NT2/D1 (cell line): ENCODE data around the gene KIAA1217.

Experiments
- DNase-seq: peaks from one replicate; pipeline ENCODE4 v3.0.0-alpha.2; 2011; ENCODE audit warnings: low read depth, low spot score
- H3K27me3 ChIP-seq: 2 replicates; pipeline ENCODE4 v1.6.0; 2011; ENCODE audit warnings: mild to moderate bottlenecking; ENCODE audit not compliant: insufficient read length, insufficient read depth
- H3K36me3 ChIP-seq: 2 replicates; pipeline ENCODE4 v1.6.1; 2011; ENCODE audit warnings: mild to moderate bottlenecking, low read length, mixed read lengths; ENCODE audit not compliant: insufficient read depth, insufficient read length
- H3K4me1 ChIP-seq: 2 replicates; pipeline ENCODE4 v1.5.1; 2011; ENCODE audit not compliant: insufficient read depth, insufficient read length
- H3K4me3 ChIP-seq: 2 replicates; pipeline ENCODE4 v1.5.1; 2011; ENCODE audit warnings: low read depth; ENCODE audit not compliant: insufficient read length
- H3K9ac ChIP-seq: 2 replicates; pipeline ENCODE4 v1.6.0; 2011; ENCODE audit warnings: low read depth; ENCODE audit not compliant: insufficient read length
- H3K9me3 ChIP-seq: 2 replicates; pipeline ENCODE4 v1.5.1; 2011; ENCODE audit warnings: mild to moderate bottlenecking, low read length; ENCODE audit not compliant: insufficient read depth
- SUZ12 ChIP-seq: IDR thresholded peaks from 2 replicates; pipeline ENCODE4 v1.6.1; 2011; ENCODE audit not compliant: insufficient read length, insufficient read depth; ENCODE audit errors: extremely low read depth
- YY1 ChIP-seq: IDR thresholded peaks from 2 replicates; pipeline ENCODE4 v1.6.1; 2011; ENCODE audit not compliant: insufficient read length, insufficient read depth
- ZNF274 ChIP-seq: IDR thresholded peaks from 2 replicates; pipeline ENCODE4 v1.6.1; 2011; ENCODE audit warnings: mild to moderate bottlenecking, low read depth, low read length

The KIAA1217 gene

GRCh38 chr10:24556750-24557742 lies 348.1 kb downstream of the KIAA1217 start:
- Histone ChIP-seq H3K4me3 (no peak overlapping the region), H3K9ac (no peak overlapping the region), H3K27me3 (peaks cover 3% of the 10 kb centered on the region), H3K4me1 (no peaks in the 10 kb centered on the region), H3K36me3 (no peaks in the 10 kb centered on the region), H3K9me3 (peaks cover 30% of the 10 kb centered on the region)
- DNase-seq = peak; percentile 70
- TF ChIP-seq ZNF274 = no peak
- TF ChIP-seq SUZ12 = no peak
- TF ChIP-seq YY1 = no peak

- Histone ChIP-seq H3K4me1 (no peaks in the 10 kb centered on the region), H3K9ac (no peak overlapping the region), H3K9me3 (peaks cover 35% of the 10 kb centered on the region), H3K27me3 (no peaks in the 10 kb centered on the region), H3K36me3 (no peaks in the 10 kb centered on the region), H3K4me3 (no peak overlapping the region)
- no peak for DNase-seq
- TF ChIP-seq YY1 (no peak), SUZ12 (no peak), ZNF274 (no peak)
Observed at GRCh38 chr10:24561453-24561852, 352.5 kb downstream of the KIAA1217 start.

- Histone ChIP-seq H3K27me3 (no peaks in the 10 kb centered on the region), H3K9me3 (no peaks in the 10 kb centered on the region), H3K4me3 (no peak overlapping the region), H3K36me3 (no peaks in the 10 kb centered on the region), H3K9ac (no peak overlapping the region), H3K4me1 (peaks cover 8% of the 10 kb centered on the region)
- DNase-seq = no peak
- TF ChIP-seq ZNF274 = no peak
- TF ChIP-seq YY1 = no peak
- TF ChIP-seq SUZ12 = no peak
Observed at GRCh38 chr10:24568042-24568441, 359.1 kb downstream of the KIAA1217 start.

GRCh38 chr10:24569330-24569796 lies 360.4 kb downstream of the KIAA1217 start:
- Histone ChIP-seq H3K4me1 (peaks cover 8% of the 10 kb centered on the region), H3K36me3 (no peaks in the 10 kb centered on the region), H3K9ac (no peak overlapping the region), H3K9me3 (no peaks in the 10 kb centered on the region), H3K4me3 (no peak overlapping the region), H3K27me3 (no peaks in the 10 kb centered on the region)
- TF ChIP-seq YY1 = no peak
- no peak for TF ChIP-seq ZNF274
- TF ChIP-seq SUZ12 = no peak
- DNase-seq = no peak

- H3K27me3 ChIP-seq = no peaks in the 10 kb centered on the region
- no peaks in the 10 kb centered on the region for H3K36me3 ChIP-seq
- peaks cover 8% of the 10 kb centered on the region for H3K4me1 ChIP-seq
- H3K4me3 ChIP-seq = no peak overlapping the region
- H3K9ac ChIP-seq = peak overlapping the region; percentile 11
- no peaks in the 10 kb centered on the region for H3K9me3 ChIP-seq
- DNase-seq = no peak
- TF ChIP-seq ZNF274 (no peak), SUZ12 (no peak), YY1 (no peak)
Observed at GRCh38 chr10:24569828-24570657, 361.1 kb downstream of the KIAA1217 start.

GRCh38 chr10:24570658-24571426 lies 361.9 kb downstream of the KIAA1217 start:
- H3K4me1 ChIP-seq = peaks cover 8% of the 10 kb centered on the region
- TF ChIP-seq YY1 (no peak), ZNF274 (no peak), SUZ12 (no peak)
- no peaks in the 10 kb centered on the region for H3K27me3 ChIP-seq

More at GRCh38 chr10:24570658-24571426, 361.9 kb downstream of the KIAA1217 start:
- H3K9ac ChIP-seq = no peak overlapping the region
- no peak for DNase-seq
- no peaks in the 10 kb centered on the region for H3K9me3 ChIP-seq
- H3K36me3 ChIP-seq = no peaks in the 10 kb centered on the region
- H3K4me3 ChIP-seq = no peak overlapping the region
